Measurements from ENCODE around the gene FAM83B. TPM values are rescaled to one million over a fixed set of nuclear protein-coding genes. Genes with fewer than 3 reads are reported as not detected.
A peak's percentile ranks its signal among the peaks of the same experiment; 100 is the strongest.
"Not testable (repeated sequence)": the region's sequence is repeated elsewhere in the genome, so short reads cannot be mapped to it uniquely, and the experiment has no call there.

FAM83B gene, protein sequence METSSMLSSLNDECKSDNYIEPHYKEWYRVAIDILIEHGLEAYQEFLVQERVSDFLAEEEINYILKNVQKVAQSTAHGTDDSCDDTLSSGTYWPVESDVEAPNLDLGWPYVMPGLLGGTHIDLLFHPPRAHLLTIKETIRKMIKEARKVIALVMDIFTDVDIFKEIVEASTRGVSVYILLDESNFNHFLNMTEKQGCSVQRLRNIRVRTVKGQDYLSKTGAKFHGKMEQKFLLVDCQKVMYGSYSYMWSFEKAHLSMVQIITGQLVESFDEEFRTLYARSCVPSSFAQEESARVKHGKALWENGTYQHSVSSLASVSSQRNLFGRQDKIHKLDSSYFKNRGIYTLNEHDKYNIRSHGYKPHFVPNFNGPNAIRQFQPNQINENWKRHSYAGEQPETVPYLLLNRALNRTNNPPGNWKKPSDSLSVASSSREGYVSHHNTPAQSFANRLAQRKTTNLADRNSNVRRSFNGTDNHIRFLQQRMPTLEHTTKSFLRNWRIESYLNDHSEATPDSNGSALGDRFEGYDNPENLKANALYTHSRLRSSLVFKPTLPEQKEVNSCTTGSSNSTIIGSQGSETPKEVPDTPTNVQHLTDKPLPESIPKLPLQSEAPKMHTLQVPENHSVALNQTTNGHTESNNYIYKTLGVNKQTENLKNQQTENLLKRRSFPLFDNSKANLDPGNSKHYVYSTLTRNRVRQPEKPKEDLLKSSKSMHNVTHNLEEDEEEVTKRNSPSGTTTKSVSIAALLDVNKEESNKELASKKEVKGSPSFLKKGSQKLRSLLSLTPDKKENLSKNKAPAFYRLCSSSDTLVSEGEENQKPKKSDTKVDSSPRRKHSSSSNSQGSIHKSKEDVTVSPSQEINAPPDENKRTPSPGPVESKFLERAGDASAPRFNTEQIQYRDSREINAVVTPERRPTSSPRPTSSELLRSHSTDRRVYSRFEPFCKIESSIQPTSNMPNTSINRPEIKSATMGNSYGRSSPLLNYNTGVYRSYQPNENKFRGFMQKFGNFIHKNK
- not detected in 2 replicates for total RNA-seq (2016; rRNA removed; fragmentation: Illumina TruSeq; extraction: Trizol)
- total RNA-seq (2016; cell fraction: cytosol; rRNA removed; fragmentation: Illumina TruSeq; extraction: Trizol; ENCODE audit: low read depth): not detected in 2 replicates
- total RNA-seq (2016; cell fraction: insoluble cytoplasmic fraction; rRNA removed; fragmentation: Illumina TruSeq; extraction: Trizol): not detected in 2 replicates
- not detected in 2 replicates for total RNA-seq (2016; cell fraction: membrane; rRNA removed; fragmentation: Illumina TruSeq; extraction: Trizol)
- total RNA-seq (2016; cell fraction: nucleus; rRNA removed; fragmentation: Illumina TruSeq; extraction: Trizol): not detected in 2 replicates
- not detected in 2 replicates for polyA plus RNA-seq (2011; rRNA removed)
- polyA plus RNA-seq (2011; cell fraction: cytosol; rRNA removed): not detected in 2 replicates
- not detected in 2 replicates for polyA plus RNA-seq (2011; cell fraction: nucleus; rRNA removed)
- not detected in 2 replicates for polyA plus RNA-seq (2012)
- not detected in 2 replicates for polyA plus RNA-seq (2016; cell fraction: cytosol; fragmentation: Illumina TruSeq; extraction: Trizol; ENCODE audit: low read depth)
- polyA plus RNA-seq (2016; cell fraction: insoluble cytoplasmic fraction; fragmentation: Illumina TruSeq; extraction: Trizol; ENCODE audit: low read depth): not detected in 2 replicates
- not detected in 2 replicates for polyA plus RNA-seq (2016; cell fraction: membrane; fragmentation: Illumina TruSeq; extraction: Trizol; ENCODE audit: low read depth)
- polyA plus RNA-seq (2016; cell fraction: nucleus; fragmentation: Illumina TruSeq; extraction: Trizol; ENCODE audit: insufficient read depth, low read depth): not detected in 2 replicates
- 8.5 TPM in 1 of 2 replicates, not detected in the other for polyA minus RNA-seq (2011; rRNA and poly(A)+ RNA removed; ENCODE audit: low replicate concordance)
- not detected in 2 replicates for polyA minus RNA-seq (2011; cell fraction: cytosol; rRNA and poly(A)+ RNA removed)
- polyA minus RNA-seq (2011; cell fraction: nucleus; rRNA and poly(A)+ RNA removed): not detected in 2 replicates
- percentile 7 among the genes with signal in this experiment for Bru-seq, nascent RNA
- percentile 1 among the genes with signal in this experiment for BruChase-seq, experiment 1, labeled RNA remaining after a 6-hour chase
- percentile 1 among the genes with signal in this experiment for BruChase-seq, experiment 2, labeled RNA remaining after a 2-hour chase
- long read RNA-seq, experiment 1: 0 reads
- long read RNA-seq, experiment 2: 0 reads

DNA sequence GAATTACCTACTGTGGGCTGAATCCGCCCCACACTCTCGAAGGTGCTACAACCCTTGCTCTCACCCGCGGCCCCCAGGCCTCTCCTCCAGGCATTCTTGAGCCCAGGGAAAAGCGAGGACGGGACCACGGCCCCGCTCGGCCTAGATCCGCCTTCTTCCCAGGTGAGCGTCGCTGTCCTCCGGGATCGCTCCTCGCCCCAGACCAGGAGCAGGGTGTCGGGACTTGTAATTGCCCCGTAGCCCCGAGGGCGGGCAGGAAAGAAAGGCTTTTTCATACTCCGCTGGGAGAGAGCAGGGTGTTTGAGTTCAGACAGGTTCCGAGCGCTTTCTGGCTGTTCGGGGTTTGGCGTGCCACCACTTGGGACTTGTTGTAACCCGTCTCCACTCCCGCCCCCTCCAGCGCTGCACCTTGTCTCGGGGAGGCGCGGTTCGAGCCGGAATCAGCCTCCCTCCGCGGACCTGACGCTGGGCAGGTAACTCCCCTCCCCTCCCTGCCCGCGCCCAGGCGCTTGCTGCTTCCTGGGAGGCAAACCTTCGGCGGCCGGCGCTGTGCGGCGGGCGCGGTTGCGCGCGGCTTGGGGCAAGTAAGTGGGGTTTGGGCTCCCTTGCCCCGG, at the start of gene FAM83B:
Gene FAM83B, plus strand, starts transcription at position 529 of the 614 bp plus-strand sequence. CDS start 23,476 bp downstream, outside the sequence.
- no peak within 1 kb of the TSS for H2AFZ ChIP-seq (ENCODE audit: low read length)
- no peaks in the 10 kb centered on the region for H3K36me3 ChIP-seq (replicated peaks in 1 of 2; ENCODE audit: control insufficient read depth in 1 of 2, insufficient read depth in 2 of 2, low read length in 2 of 2)
- no peaks in the 10 kb centered on the region for H3K79me2 ChIP-seq (ENCODE audit: insufficient read depth, low read length)
- ChIA-PET CTCF (ENCODE audit: low intra/inter-chr PET ratio, low total read pairs) (no interaction called here), POLR2A (no interaction called here)
- H4K20me1 ChIP-seq (ENCODE audit: insufficient read depth, low read length): no peaks in the 10 kb centered on the region
- TF ChIP-seq, protein P1, sequence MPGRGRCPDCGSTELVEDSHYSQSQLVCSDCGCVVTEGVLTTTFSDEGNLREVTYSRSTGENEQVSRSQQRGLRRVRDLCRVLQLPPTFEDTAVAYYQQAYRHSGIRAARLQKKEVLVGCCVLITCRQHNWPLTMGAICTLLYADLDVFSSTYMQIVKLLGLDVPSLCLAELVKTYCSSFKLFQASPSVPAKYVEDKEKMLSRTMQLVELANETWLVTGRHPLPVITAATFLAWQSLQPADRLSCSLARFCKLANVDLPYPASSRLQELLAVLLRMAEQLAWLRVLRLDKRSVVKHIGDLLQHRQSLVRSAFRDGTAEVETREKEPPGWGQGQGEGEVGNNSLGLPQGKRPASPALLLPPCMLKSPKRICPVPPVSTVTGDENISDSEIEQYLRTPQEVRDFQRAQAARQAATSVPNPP (CRISPR knock-in tag; IDR thresholded peaks at IDR 0.05): no peak
- TF ChIP-seq, protein P2, sequence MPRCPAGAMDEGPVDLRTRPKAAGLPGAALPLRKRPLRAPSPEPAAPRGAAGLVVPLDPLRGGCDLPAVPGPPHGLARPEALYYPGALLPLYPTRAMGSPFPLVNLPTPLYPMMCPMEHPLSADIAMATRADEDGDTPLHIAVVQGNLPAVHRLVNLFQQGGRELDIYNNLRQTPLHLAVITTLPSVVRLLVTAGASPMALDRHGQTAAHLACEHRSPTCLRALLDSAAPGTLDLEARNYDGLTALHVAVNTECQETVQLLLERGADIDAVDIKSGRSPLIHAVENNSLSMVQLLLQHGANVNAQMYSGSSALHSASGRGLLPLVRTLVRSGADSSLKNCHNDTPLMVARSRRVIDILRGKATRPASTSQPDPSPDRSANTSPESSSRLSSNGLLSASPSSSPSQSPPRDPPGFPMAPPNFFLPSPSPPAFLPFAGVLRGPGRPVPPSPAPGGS (CRISPR knock-in tag; IDR thresholded peaks at IDR 0.05): no peak
- TF ChIP-seq, protein P3, sequence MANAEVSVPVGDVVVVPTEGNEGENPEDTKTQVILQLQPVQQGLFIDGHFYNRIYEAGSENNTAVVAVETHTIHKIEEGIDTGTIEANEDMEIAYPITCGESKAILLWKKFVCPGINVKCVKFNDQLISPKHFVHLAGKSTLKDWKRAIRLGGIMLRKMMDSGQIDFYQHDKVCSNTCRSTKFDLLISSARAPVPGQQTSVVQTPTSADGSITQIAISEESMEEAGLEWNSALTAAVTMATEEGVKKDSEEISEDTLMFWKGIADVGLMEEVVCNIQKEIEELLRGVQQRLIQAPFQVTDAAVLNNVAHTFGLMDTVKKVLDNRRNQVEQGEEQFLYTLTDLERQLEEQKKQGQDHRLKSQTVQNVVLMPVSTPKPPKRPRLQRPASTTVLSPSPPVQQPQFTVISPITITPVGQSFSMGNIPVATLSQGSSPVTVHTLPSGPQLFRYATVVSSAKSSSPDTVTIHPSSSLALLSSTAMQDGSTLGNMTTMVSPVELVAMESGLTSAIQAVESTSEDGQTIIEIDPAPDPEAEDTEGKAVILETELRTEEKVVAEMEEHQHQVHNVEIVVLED (CRISPR knock-in tag; IDR thresholded peaks at IDR 0.05; ENCODE audit: borderline replicate concordance): no peak
- no TSS peak for BruUV-seq (replicated peaks)
- 55% methylated on average over 49 of the region's 50 CpGs for WGBS (ENCODE audit: low lambda C conversion rate)
- no peak within 1 kb of the TSS for H3K4me2 ChIP-seq (ENCODE audit: low read depth, low read length)
- H3K9ac ChIP-seq (ENCODE audit: insufficient read depth, low read depth, low read length): no peak within 1 kb of the TSS
- H3K27ac ChIP-seq (ENCODE audit: extremely low read length, insufficient read depth, low read length): no peak within 1 kb of the TSS
- no peaks in the 10 kb centered on the region for H3K4me1 ChIP-seq (ENCODE audit: insufficient read depth, low read length)
- no peak within 1 kb of the TSS for H3K4me3 ChIP-seq (replicated peaks in 1 of 3; ENCODE audit: insufficient read depth in 1 of 3, low read depth in 2 of 3, low read length in 3 of 3)
- FAIRE-seq (no peak), ATAC-seq (peak; percentile 32; the same call in 2 of the 3 replicates), DNase-seq (ENCODE audit: low spot score) (no peak)
- H3K27me3 ChIP-seq (ENCODE audit: control insufficient read depth in 1 of 2, insufficient read depth in 2 of 2, low read length in 2 of 2): peaks cover 0 to 15% of the 10 kb centered on the region in 2 experiments; a peak in 3 of 5 replicates
- intact Hi-C loops (cut with micrococcal nuclease; ENCODE audit: unreplicated experiment) (no loop called here), in situ Hi-C loops (cut with HindIII; ENCODE audit: extremely low pct_ligation_motif_present, low pct_unique_long_range_greater_than_20kb) (no loop called here)
- no peaks in the 10 kb centered on the region for H3K9me3 ChIP-seq (ENCODE audit: low read length)

DNA sequence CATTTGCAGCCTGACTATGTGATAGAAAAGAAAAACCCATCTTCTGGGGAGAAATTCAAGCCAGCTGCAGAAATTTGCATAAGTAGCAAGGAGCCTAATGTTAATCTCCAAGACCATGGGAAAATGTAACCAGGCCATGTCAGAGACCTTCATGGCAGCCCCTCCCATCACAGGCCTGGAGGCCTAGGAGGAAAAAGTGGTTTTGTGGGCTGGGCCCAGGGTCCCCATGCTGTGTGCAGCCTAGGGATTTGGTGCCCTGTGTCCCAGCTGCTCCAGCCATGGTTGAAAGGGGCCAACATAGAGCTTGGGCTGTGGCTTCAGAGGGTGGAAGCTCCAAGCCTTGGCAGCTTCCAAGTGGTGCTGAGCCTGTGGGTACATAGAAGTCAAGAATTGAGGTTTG, 49.7 kb upstream of the FAM83B start:
- H4K20me1 ChIP-seq (ENCODE audit: insufficient read depth, low read length); H3K4me3 ChIP-seq (replicated peaks in 1 of 3; ENCODE audit: insufficient read depth in 1 of 3, low read depth in 2 of 3, low read length in 3 of 3); POLR2A ChIA-PET; H3K27me3 ChIP-seq (ENCODE audit: control insufficient read depth in 1 of 2, insufficient read depth in 2 of 2, low read length in 2 of 2); CTCF ChIA-PET (ENCODE audit: low intra/inter-chr PET ratio, low total read pairs); BruUV-seq (replicated peaks); H3K36me3 ChIP-seq (replicated peaks in 1 of 2; ENCODE audit: control insufficient read depth in 1 of 2, insufficient read depth in 2 of 2, low read length in 2 of 2); H3K4me2 ChIP-seq (ENCODE audit: low read depth, low read length); H3K79me2 ChIP-seq (ENCODE audit: insufficient read depth, low read length); H3K9ac ChIP-seq (ENCODE audit: insufficient read depth, low read depth, low read length); DNase-seq (ENCODE audit: low spot score); H3K4me1 ChIP-seq (ENCODE audit: insufficient read depth, low read length); H2AFZ ChIP-seq (ENCODE audit: low read length); ATAC-seq; H3K27ac ChIP-seq (ENCODE audit: extremely low read length, insufficient read depth, low read length); intact Hi-C loops (cut with micrococcal nuclease; ENCODE audit: unreplicated experiment); FAIRE-seq; in situ Hi-C loops (cut with HindIII; ENCODE audit: extremely low pct_ligation_motif_present, low pct_unique_long_range_greater_than_20kb): not testable (repeated sequence)
- H3K9me3 ChIP-seq (ENCODE audit: low read length): peaks cover 26% of the 10 kb centered on the region

Measured in HepG2 (cell line).